ENCODE results near the gene PPY.

DNA sequence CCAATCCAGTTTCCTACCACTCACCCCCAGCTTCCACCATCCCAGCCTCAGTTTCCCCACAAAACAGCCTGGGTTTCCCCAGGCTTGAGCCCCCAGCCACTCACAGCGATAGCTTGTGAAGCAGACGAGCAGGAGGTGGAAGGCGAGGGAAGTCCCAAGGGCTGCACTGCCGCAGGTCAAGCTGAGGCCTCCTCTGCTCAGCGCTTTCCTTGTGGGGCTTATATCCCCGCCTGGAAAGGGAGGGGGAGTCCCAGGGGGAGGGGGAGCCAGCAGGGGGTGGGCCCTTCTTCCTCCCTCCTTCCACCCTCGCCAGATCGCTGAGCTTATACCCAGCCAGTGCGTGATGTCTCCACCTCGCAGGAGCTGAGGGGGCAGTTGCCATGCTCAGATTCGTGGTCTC, 11.5 kb upstream of the PPY start, which contains the start of gene PYY:
- TF ChIP-seq, protein P1, sequence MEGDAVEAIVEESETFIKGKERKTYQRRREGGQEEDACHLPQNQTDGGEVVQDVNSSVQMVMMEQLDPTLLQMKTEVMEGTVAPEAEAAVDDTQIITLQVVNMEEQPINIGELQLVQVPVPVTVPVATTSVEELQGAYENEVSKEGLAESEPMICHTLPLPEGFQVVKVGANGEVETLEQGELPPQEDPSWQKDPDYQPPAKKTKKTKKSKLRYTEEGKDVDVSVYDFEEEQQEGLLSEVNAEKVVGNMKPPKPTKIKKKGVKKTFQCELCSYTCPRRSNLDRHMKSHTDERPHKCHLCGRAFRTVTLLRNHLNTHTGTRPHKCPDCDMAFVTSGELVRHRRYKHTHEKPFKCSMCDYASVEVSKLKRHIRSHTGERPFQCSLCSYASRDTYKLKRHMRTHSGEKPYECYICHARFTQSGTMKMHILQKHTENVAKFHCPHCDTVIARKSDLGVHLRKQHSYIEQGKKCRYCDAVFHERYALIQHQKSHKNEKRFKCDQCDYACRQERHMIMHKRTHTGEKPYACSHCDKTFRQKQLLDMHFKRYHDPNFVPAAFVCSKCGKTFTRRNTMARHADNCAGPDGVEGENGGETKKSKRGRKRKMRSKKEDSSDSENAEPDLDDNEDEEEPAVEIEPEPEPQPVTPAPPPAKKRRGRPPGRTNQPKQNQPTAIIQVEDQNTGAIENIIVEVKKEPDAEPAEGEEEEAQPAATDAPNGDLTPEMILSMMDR (IDR thresholded peaks at IDR 0.05; ENCODE audit: borderline replicate concordance, extremely low read depth, low read length, poor library complexity, severe bottlenecking) = no peak
- TF ChIP-seq EZH2 (IDR thresholded peaks at IDR 0.05; ENCODE audit: borderline replicate concordance, low read depth, low read length, severe bottlenecking) = no peak
